Coronary artery (tissue), 2 donors: ENCODE results near the gene UGT2A3.

Experiments used
- DNase-seq: peaks from one replicate; pipeline ENCODE4 v3.0.0-alpha.2; 2017; ENCODE audit warnings: low spot score
- H3K27ac ChIP-seq, 2 donors: fragments of 200-600 bp; sonication (generic); one replicate each; pipeline ENCODE4 v1.5.1; 2016 to 2019
- H3K4me3 ChIP-seq: fragments of 200-600 bp; sonication (generic); 2 replicates; pipeline ENCODE4 v1.5.1; 2016; ENCODE audit warnings: mild to moderate bottlenecking, moderate library complexity
- CTCF ChIP-seq: fragments of 200-600 bp; sonication (generic); IDR thresholded peaks from one replicate; pipeline ENCODE4 v1.5.1; 2019; ENCODE audit warnings: antibody characterized with exemption

The UGT2A3 gene

GRCh38 chr4:68951078-68951805 lies at the start of gene UGT2A3:
Gene UGT2A3 (minus strand): TSS chr4:68951804. CDS start chr4:68951760, 44 bp downstream.
- no peak for DNase-seq
- Histone ChIP-seq H3K4me3 (no peak within 1 kb of the TSS), H3K27ac (no peak within 1 kb of the TSS)
- no peak for TF ChIP-seq CTCF

- TF ChIP-seq CTCF, result no peak
- no peak for DNase-seq
Observed at GRCh38 chr4:68997040-68997439, 45.4 kb upstream of the UGT2A3 start.

GRCh38 chr4:68995292-68995691 lies 43.7 kb upstream of the UGT2A3 start:
- no peak for DNase-seq
- Histone ChIP-seq H3K4me3 (no peak overlapping the region), H3K27ac (no peak overlapping the region)
- TF ChIP-seq CTCF, result no peak

More at GRCh38 chr4:68997040-68997439, 45.4 kb upstream of the UGT2A3 start:
- Histone ChIP-seq H3K27ac (no peak overlapping the region), H3K4me3 (no peak overlapping the region)

- no peak for DNase-seq
- H3K27ac ChIP-seq, result no peak overlapping the region
- no peak for TF ChIP-seq CTCF
- no peak overlapping the region for H3K4me3 ChIP-seq
Observed at GRCh38 chr4:68987007-68987406, 35.4 kb upstream of the UGT2A3 start.

GRCh38 chr4:68985442-68985841 lies 33.8 kb upstream of the UGT2A3 start:
- no peak overlapping the region for H3K4me3 ChIP-seq
- H3K27ac ChIP-seq, result no peak overlapping the region
- DNase-seq, result no peak
- TF ChIP-seq CTCF, result no peak

- TF ChIP-seq CTCF, result no peak
- DNase-seq, result no peak
- no peak overlapping the region for H3K27ac ChIP-seq
- no peak overlapping the region for H3K4me3 ChIP-seq
Observed at GRCh38 chr4:68984947-68985346, 33.3 kb upstream of the UGT2A3 start.

- H3K27ac ChIP-seq, result no peak overlapping the region
- H3K4me3 ChIP-seq, result no peak overlapping the region
- TF ChIP-seq CTCF, result no peak
- no peak for DNase-seq
Observed at GRCh38 chr4:68963374-68963773, 11.8 kb upstream of the UGT2A3 start.
